ENCODE results near the gene VKORC1. TPM values are rescaled to one million over a fixed set of nuclear protein-coding genes. Genes with fewer than 3 reads are reported as not detected.

VKORC1 gene
- total RNA-seq, 4 donors from 2014 or later, result 93.6 to 119 (median 107) TPM

- H3K4me3 ChIP-seq, result peak within 1 kb of the TSS; percentile 78 to 89
- no peaks in the 10 kb centered on the region for H3K9me3 ChIP-seq
- peaks cover 5 to 39% (median 17%) of the 10 kb centered on the region in 3 donors for H3K4me1 ChIP-seq
- H3K36me3 ChIP-seq, result peaks cover 0 to 33% of the 10 kb centered on the region in 2 donors
- H3K27me3 ChIP-seq, result no peaks in the 10 kb centered on the region
- H3K27ac ChIP-seq, result peak within 1 kb of the TSS; percentile 95 to 98 (median 96)
- ATAC-seq, result peak; percentile 93
- WGBS, 2 donors (ENCODE audit: low coverage in 1 of 2), result 0 to 2% methylated on average over 13 to 15 of the region's 48 CpGs
- TF ChIP-seq EP300 (IDR thresholded peaks at IDR 0.05), result no peak
- peak; percentile 89 for TF ChIP-seq POLR2AphosphoS5 (IDR thresholded peaks at IDR 0.05)
- peak; percentile 71 to 76 for TF ChIP-seq POLR2A (IDR thresholded peaks at IDR 0.05)
- peak in 1 of 4 experiments; percentile 18 for TF ChIP-seq CTCF (IDR thresholded peaks at IDR 0.05)
Observed at GRCh38 chr16:31073970-31074813, 20.4 kb downstream of the VKORC1 start, which contains the start of the genes ZNF646 and ZNF668. Gene ZNF646, plus strand, starts transcription at chr16:31074422. Its CDS starts 1,903 bp downstream, at chr16:31076325. Gene ZNF668, minus strand, starts transcription at chr16:31074240. Its CDS starts 9,781 bp downstream, at chr16:31064459.

GRCh38 chr16:31073142-31073969 is 21.2 kb downstream of the VKORC1 start:
- no peaks in the 10 kb centered on the region for H3K27me3 ChIP-seq
- ATAC-seq, result peak; percentile 90
- 0% methylated on average over 8 to 12 of the region's 83 CpGs for WGBS, 2 donors (ENCODE audit: low coverage in 1 of 2)
- peak in 1 of 2 donors; percentile 15 for TF ChIP-seq POLR2A (IDR thresholded peaks at IDR 0.05)
- no peak for TF ChIP-seq EP300 (IDR thresholded peaks at IDR 0.05)
- peak; percentile 53 for TF ChIP-seq POLR2AphosphoS5 (IDR thresholded peaks at IDR 0.05)
- no peak for TF ChIP-seq CTCF (IDR thresholded peaks at IDR 0.05)
- peaks cover 5 to 39% (median 17%) of the 10 kb centered on the region in 3 donors for H3K4me1 ChIP-seq
- H3K36me3 ChIP-seq, result peaks cover 0 to 24% of the 10 kb centered on the region in 2 donors
- peak overlapping the region; percentile 78 to 89 for H3K4me3 ChIP-seq
- H3K27ac ChIP-seq, result peak overlapping the region; percentile 83 to 98 (median 96)
- no peaks in the 10 kb centered on the region for H3K9me3 ChIP-seq

GRCh38 chr16:31072540-31073141 is 22.0 kb downstream of the VKORC1 start:
- 0 to 11% methylated on average over 1 to 5 of the region's 27 CpGs for WGBS, 2 donors (ENCODE audit: low coverage in 1 of 2)
- no peaks in the 10 kb centered on the region for H3K27me3 ChIP-seq
- peaks cover 5 to 39% (median 17%) of the 10 kb centered on the region in 3 donors for H3K4me1 ChIP-seq
- TF ChIP-seq CTCF (IDR thresholded peaks at IDR 0.05) (no peak), POLR2AphosphoS5 (IDR thresholded peaks at IDR 0.05) (no peak), POLR2A (IDR thresholded peaks at IDR 0.05) (no peak), EP300 (IDR thresholded peaks at IDR 0.05) (no peak)
- peak overlapping the region; percentile 83 to 98 (median 96) for H3K27ac ChIP-seq
- H3K36me3 ChIP-seq, result peaks cover 0 to 17% of the 10 kb centered on the region in 2 donors
- H3K4me3 ChIP-seq, result peak overlapping the region; percentile 78 to 89
- no peaks in the 10 kb centered on the region for H3K9me3 ChIP-seq
- no peak for ATAC-seq

- WGBS, 2 donors (ENCODE audit: low coverage in 1 of 2), result 14 to 19% methylated on average over 4 of the region's 4 CpGs
- no peak for ATAC-seq
- H3K4me3 ChIP-seq, result peak overlapping the region in 1 of 2 donors; percentile 89
- H3K4me1 ChIP-seq, result peaks cover 5 to 39% (median 17%) of the 10 kb centered on the region in 3 donors
- TF ChIP-seq POLR2A (IDR thresholded peaks at IDR 0.05) (no peak), CTCF (IDR thresholded peaks at IDR 0.05) (no peak), POLR2AphosphoS5 (IDR thresholded peaks at IDR 0.05) (no peak), EP300 (IDR thresholded peaks at IDR 0.05) (no peak)
- no peaks in the 10 kb centered on the region for H3K27me3 ChIP-seq
- peak overlapping the region in 3 of 4 donors; percentile 96 to 98 (median 97) for H3K27ac ChIP-seq
- H3K36me3 ChIP-seq, result peaks cover 0 to 10% of the 10 kb centered on the region in 2 donors
- no peaks in the 10 kb centered on the region for H3K9me3 ChIP-seq
Observed at GRCh38 chr16:31071861-31072260, 22.7 kb downstream of the VKORC1 start.
